Germinal center (tissue), 1 donor: ENCODE results near the gene DPY19L3.
"Not testable (repeated sequence)": the region's sequence is repeated elsewhere in the genome, so short reads cannot be mapped to it uniquely, and the experiment has no call there.

Experiments
- DNase-seq: peaks from one replicate; pipeline ENCODE4 v3.0.0; 2012; ENCODE audit warnings: mixed read lengths, low spot score

The DPY19L3 gene, protein sequence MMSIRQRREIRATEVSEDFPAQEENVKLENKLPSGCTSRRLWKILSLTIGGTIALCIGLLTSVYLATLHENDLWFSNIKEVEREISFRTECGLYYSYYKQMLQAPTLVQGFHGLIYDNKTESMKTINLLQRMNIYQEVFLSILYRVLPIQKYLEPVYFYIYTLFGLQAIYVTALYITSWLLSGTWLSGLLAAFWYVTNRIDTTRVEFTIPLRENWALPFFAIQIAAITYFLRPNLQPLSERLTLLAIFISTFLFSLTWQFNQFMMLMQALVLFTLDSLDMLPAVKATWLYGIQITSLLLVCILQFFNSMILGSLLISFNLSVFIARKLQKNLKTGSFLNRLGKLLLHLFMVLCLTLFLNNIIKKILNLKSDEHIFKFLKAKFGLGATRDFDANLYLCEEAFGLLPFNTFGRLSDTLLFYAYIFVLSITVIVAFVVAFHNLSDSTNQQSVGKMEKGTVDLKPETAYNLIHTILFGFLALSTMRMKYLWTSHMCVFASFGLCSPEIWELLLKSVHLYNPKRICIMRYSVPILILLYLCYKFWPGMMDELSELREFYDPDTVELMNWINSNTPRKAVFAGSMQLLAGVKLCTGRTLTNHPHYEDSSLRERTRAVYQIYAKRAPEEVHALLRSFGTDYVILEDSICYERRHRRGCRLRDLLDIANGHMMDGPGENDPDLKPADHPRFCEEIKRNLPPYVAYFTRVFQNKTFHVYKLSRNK

DNA sequence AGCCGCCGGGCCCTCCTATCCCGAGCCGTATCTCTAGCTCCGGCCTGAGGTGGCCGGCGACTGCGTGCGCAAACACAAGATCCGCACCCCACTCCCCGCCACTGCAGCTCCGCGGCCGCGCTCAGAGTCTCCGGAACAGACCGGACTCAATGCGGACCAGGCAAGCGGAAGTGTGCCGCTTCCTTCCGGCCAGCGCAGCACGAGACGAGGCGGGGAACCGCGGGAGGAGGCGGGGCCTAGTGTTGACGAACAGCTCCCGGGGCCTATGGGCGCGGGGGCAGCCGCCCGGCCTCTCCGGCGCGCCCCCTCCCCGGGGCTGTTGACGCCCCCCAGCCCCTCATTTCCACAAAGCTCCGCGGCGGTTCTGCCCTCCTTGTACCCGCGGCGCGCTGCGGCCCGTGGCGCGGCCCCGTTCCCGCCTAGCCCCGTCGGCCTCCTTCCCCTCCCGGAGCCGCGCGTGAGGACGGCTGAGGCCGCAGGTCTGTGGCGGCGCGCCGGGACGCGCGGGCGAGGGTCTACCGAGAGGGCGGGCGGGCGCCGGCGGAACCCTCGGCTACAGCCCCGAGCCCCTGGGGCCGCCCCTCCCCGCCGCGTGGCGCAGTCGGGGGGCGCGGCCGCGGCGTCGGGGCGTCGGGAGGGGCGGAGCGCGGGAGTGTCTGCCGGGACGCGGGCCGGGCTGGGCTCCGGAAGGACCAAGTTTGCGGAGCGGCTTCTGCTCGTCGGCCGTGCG is at the start of gene DPY19L3:
TSS of gene DPY19L3 (plus strand) at position 340 of the 730 bp plus-strand sequence. CDS start 2,484 bp downstream, outside the sequence.
- peak; percentile 96 for DNase-seq

DNA sequence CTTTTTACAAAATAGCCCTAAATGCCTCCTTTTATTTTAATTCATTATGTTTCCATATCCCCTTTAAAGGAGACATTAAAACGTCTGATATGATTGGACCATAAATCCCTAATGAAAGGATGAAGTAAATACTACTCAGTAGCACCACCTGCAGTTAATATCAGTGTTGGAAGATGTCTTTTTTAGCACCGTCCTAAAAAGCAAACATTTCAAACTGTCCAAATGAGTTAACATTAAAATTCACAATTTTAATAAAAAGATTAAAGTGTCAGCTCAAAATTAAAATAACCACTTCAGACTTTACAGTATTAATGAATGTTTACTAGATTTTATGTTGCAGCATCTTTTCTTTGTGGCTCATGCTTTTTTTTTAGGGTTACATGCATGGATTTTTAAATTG is 47.9 kb upstream of the DPY19L3 start:
- peak; percentile 14 for DNase-seq

DNA sequence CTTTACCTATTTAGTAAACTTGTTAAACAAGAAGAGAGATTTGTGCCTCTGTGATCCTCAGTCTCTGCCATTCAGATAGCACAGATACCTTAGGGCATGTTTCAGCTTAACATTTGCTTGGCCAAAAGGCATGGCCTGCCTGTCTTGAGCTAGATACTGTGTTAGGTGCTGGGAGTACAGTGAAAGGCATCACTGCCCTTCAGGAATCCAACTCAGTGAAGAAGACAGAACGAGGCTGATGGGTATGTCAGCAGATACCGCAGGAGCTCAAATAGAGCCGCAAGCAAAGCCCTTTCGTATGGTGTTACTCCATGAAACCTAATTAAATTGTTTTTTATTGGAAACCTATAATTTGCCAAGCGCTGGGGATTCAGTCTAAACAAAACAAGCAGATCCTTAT is 47.2 kb upstream of the DPY19L3 start:
- DNase-seq, result no peak

DNA sequence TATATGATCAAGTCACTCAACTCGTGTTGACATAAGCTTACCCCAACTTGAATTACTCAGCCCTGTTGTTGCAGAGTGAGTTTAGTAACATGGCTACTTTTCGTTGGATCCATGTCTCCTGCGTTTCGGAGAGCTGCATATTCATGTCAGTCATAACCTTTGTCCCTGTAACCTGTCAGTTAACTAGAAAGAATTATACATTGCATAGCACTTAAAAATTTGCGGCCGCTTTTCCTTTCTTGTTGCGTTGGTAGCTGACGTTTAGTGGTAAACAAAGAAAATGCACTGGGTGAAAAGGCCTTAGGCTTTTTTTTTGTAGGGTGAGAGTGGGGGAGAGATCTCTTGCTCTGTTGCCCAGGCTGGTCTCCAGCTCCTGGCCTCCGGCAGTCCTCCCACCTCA is 46.0 kb upstream of the DPY19L3 start:
- DNase-seq, result no peak

DNA sequence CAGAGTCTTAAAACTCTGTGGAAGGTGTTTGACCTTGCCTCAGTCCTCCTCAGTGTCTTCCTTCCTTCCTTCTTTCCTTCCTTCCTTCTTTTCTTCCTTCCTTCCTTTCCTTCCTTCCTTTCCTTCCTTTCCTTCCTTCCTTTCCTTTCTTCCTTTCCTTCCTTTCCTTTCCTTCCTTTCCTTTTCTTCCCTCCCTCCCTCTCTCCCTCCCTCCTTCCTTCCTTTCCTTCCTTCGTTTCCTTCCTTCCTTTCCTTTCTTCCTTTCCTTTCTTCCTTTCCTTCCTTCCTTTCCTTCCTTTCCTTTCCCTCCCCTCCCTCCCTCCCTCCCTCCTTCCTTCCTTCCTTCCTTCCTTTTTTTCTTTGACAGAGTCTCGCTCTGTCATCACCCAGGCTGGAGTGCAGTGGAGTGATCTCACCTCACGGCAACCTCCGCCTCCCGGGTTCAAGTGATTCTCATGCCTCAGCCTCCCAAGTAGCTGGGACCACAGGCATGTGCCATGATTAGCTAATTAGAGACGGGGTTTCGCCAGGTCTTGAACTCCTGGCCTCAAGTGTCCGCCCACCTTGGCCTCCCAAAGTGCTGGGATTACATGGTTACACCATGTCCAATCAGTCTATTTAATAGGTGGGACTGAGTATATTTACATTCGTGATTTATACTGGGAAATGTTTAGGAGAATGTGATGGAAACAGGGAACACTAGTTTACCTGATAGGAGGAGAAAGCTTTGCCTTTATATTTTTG is 43.8 kb upstream of the DPY19L3 start:
- DNase-seq, result no peak

DNA sequence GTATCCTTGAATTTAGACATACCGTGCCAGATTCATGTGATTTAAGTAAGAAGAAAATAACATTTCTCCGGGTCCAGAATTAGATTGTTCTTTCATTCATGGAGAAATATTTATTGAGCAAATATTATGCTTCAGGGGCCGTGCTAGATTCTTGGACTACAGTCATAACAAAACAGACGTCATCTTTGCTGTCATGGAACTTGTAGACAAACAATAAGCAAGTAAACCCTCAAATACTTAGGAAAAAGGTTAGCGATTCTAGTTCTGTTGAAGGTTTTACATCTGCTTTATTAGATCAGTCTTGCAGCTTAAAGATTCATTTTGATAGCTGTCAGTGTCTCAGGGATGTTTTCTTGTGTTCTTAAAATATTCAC is 43.3 kb upstream of the DPY19L3 start:
- DNase-seq, result no peak

DNA sequence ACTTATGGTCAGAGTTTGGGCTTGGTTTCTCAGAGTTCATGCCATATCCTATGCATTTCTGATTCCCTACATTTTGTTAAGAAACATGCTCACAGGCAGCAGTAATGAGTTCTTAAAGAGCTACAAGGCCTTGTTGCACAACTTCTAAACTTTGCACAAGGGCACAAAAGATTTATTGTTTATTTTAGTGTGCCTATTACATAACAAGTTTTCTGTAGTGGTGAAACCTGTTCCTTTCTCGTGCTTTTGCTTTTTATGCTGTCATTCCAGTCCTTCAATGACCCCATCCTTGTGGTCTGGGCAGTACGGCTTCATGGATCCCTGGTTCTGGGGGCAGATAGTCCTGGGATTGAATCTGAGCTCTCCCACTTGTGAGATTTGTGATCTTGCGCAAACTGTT is 42.4 kb upstream of the DPY19L3 start:
- DNase-seq, result no peak

DNA sequence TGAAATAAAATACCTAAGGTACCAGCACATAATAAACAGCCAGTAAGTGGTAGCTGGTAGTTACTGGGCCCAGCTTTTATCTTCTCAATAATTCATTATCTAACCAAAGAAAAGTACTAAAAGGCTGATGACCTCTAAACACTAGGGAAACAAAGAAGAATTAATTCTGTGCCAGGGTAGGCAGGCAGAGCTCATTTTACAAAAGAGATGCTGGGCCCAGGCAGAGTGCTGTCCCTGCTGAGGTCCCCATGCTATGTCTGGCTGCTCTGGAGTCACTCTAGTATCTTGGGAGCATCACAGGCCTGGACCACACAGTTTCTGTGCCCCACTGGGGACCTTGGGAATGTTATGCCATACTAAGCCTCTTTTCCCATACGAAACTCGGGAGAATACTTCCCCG is 41.9 kb upstream of the DPY19L3 start:
- DNase-seq, result no peak

DNA sequence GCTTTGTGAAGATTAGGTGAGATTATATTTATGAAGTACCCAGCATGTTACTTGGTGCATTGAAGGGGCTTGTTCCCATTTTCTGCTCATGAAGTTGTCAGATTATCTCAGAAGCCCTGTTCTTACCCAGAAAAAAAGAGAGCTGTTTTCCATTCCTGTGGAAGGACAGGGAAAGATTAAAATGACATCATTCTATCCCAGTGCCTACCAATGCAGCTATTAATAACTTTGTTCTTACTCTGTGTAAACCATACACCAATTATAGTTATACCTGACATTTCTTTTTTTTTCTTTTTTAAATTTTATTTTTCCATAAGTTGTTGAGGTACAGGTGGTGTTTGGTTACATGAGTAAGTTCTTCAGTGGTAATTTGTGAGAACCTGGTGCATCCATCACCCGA is 41.5 kb upstream of the DPY19L3 start:
- no peak for DNase-seq

DNA sequence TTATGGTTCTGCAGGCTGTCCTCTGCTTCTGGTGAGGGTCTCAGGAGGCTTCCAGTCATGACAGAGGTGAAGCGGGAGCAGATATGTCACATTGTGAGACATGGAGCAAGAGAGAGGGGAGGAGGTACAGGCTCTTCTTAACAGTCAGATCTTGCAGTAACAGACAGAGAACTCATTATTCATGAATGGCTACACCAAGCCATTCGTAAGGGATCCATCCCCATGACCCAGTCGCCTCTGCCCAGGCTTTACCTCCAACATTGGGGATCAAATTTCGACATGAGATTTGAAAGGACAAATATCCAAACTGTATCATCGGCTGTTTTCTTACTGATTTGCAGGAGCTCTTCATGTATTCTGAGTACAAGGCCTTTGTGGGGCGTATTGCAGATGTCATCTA is 38.5 kb upstream of the DPY19L3 start:
- DNase-seq, result no peak

DNA sequence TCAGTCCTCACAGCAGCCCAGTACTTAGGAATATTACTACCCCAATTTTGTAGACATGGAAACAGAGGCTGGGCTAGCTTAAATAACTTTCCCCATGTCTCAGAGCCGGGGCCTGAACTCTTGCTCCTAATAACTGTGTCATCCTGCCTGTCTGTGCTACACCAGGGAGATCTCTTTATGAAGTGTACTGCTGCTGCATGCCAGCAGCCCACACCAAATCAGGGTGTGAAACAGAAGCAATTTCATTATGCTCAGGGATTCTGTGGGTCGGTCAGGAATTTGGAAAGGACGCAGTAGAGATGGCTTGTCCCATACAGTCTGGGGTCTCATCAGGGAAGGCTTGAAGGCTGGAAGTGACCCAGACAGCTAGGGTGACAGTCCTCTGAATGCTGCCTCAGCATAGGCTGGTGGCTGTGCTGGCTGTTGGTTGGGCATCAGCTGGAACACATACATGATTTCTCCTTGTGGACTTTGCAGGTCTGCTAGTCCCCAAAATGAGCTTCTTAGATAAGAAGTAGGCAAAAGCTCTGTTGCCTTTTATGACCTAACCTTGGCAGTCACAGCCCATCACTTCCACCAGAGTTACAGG is 37.5 kb upstream of the DPY19L3 start:
- no peak for DNase-seq

DNA sequence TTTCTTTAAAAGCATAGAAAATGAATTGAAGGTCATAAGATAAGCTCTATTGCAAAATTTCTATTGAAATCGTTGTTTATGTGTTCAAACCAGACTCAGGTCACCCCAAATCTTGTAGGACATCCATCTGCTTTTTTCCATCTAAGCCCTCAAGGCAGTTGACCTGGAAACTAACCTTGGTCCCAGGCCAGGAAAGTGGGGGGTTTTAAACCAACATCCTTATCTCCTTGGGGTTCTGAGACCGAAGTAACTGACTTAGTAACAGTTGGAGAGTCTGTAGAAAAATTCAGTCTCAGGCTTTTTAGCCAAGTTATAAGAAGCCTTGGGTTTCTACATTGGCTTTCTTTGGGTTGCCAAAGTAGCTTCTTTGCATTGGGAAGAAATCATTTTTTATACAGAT is 36.8 kb upstream of the DPY19L3 start:
- DNase-seq, result no peak

DNA sequence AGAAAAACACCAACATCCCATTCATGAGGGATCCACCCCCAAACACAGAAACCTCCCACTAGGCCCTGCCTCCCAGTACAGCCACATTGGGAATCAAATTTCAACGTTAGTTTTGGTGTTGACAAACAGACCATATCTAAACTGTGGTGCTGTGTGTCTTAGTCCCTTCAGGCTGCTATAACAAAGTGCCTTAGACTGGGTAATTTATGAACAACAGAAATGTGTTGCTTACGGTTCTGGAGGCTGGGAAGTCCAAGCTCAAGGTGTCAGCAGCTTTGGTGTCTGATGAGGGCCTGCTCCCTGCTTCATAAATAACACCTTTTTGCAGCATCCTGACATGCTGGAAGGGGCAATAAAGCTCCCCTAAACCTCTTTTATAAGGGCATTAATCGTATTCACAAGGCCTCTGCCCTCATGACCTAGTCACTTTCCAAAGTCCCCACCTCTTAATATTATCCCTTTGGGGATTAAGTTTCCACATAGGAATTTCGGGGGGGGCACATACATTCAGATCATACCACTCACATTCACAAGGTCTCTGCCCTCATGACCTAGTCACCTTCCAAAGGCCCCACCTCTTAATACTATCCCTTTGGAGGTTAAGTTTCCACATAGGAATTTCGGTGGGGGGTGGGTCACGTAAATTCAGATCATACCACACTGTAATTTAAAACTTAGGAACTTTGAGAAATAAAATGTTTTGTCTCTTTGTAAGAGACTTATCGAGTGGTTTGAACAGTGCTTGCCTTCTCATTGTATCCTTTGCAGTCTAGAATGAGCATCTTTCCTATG is 32.6 kb upstream of the DPY19L3 start:
- DNase-seq, result no peak

DNA sequence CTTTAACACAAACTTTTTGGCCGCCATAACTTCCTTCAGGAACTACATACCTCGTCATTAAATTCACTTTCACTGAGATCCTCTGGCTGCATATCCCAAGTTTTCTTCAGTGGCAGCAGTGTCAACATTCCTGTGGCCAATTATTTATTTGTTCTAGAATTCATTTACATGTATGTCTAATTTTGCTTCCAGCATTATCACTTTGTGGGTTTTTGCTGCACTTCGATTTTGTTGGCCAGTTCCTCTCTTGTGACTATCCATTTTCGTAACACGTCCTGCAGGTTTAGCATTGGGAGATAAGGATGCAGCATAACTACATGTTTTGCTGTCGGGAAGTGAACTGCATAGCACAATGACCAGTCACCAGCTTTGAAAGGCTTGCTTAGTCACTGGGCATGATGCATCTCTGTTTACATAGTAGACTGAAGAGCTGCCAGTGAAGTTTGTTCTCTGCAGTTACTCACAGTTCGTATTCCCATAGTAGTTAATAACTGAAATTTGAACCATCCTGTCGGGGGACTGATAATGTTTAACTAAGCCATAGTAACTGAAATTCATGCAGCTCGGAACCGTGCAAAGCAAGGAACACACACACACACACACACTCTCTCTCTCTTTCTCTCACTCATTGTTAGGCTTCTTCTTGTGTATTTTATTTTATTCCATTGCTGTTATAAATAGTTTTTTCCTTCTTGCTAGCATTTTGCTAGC is 31.8 kb upstream of the DPY19L3 start:
- DNase-seq, result no peak

DNA sequence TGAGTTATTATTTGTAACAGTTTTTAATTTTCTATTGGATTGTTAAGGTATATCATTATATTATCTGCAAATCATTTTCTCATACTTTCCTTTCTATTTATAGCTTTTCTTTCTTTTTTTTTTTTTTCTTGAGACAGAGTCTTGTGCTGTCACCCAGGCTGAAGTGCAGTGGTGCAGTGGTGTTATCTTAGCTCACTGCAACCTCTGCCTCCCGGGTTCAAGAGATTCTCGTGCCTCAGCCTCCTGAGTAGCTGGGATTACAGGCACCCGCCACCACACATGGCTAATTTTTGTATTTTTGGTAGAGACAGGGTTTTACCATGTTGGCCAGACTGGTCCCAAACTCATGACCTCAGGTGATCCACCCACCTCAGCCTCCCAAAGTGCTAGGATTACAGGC is 31.2 kb upstream of the DPY19L3 start:
- DNase-seq, result not testable (repeated sequence)

DNA sequence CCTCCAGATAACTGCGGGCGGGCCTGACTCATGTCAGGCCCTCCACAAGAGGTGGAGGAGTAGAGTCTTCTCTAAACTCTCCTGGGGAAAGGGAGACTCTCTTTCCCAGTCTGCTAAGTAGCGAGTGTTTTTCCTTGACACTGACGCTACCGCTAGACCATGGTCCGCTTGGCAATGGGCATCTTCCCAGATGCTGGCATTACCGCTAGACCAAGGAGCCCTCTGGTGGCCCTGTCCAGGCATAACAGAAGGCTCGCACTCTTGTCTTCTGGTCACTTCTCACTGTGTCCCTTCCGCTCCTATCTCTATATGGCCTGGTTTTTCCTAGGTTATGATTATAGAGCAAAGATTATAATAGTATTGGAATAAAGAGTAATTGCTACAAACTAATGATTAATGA is 28.5 kb upstream of the DPY19L3 start:
- not testable (repeated sequence) for DNase-seq

DNA sequence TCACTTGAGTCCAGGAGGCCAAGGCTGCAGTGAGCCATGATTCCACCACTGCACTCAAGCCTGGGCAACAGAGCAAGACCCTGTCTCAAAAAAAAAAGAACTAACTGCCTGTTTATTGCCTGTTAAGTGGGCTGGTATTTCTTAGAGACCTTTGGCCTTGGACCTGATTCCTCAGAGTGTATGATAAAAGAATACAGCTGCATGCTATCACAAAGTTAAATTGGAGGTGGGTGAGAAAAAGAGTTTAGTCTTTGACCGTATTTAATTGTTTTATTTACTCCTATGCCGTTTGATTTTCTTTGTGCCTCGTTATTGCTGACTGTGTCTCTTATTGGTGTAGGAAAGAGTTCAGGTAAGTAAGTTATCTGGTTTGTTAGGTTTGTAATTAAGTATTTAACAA is 25.3 kb upstream of the DPY19L3 start:
- DNase-seq, result no peak

DNA sequence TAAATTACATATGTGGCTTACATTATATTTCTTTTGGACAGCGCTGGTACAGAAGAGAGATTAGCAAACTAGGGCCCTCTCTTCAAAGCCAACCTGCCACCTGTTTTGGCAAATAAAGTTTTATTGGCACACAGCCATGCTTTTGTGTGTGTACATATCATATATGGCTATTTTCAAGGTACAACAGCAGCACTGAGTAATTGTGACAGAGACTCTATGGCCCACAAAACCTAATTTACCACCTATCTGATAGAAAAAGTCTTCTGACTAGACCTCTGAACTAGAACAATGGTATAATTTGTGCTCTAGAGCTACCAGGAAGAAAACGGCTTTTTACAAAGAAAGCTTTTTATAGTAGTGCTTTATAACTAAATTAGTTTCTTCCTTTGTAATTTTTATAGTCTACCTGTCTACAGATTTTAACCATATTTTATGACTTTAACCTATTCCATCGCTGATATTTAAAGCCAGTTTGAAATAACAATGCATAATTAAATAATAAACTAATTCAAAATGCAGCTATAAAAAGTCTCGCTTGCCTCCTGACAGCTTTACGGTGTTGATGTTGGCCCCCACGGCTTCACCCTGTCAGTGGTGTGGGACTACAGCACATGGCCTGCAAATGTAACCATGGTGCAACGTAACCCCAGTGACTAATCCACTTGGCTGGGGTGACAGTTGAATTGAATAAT is 17.7 kb upstream of the DPY19L3 start:
- DNase-seq, result no peak

DNA sequence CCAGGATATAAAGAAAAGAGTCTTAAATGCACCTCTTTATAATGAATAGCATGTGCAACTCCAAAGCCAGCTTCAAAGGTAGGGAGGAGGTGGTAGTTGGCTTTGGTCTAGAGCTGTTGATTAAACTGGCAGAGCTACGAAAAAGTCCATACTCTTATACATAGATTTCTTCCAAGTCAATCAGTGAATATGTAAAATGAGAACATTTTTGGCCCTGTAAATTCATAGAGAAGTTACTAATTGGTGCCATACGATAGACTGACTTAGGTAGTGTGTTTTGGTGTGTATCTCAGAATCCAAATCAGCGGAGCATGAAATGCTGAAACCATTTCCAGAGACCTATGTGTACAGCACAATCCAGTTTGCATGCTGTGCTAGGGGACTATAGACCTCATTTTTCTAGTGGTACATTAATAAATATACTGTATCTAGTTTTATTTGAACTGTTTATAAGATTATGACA is 17.1 kb upstream of the DPY19L3 start:
- no peak for DNase-seq

DNA sequence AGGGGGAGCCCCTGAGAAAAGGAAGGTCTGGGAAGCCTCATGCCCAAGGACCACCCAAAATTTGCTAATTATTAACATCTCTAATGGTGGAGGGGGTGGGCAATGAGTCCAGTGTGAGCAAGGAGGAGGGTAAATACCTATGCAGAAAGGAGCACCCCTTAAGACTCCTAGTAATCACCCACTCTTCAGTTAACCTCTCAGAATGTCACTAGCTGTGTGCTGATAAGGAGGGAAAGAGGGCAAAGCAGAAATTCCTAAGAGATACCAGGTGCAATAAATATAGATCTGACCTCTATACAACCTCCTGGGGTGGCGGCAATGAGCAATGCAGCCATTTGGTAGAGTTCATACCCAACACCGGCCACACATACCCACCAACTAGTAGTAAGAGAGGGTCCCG is 12.7 kb upstream of the DPY19L3 start:
- no peak for DNase-seq
